ENCODE measurements around the gene CFAP74. TPM values are rescaled to one million over a fixed set of nuclear protein-coding genes. Genes with fewer than 3 reads are reported as not detected.

Gene CFAP74
- total and polyA plus RNA-seq, 2 donors (not counting 3 experiments of a cell fraction or from before 2014, with no cell fraction given): not detected

DNA sequence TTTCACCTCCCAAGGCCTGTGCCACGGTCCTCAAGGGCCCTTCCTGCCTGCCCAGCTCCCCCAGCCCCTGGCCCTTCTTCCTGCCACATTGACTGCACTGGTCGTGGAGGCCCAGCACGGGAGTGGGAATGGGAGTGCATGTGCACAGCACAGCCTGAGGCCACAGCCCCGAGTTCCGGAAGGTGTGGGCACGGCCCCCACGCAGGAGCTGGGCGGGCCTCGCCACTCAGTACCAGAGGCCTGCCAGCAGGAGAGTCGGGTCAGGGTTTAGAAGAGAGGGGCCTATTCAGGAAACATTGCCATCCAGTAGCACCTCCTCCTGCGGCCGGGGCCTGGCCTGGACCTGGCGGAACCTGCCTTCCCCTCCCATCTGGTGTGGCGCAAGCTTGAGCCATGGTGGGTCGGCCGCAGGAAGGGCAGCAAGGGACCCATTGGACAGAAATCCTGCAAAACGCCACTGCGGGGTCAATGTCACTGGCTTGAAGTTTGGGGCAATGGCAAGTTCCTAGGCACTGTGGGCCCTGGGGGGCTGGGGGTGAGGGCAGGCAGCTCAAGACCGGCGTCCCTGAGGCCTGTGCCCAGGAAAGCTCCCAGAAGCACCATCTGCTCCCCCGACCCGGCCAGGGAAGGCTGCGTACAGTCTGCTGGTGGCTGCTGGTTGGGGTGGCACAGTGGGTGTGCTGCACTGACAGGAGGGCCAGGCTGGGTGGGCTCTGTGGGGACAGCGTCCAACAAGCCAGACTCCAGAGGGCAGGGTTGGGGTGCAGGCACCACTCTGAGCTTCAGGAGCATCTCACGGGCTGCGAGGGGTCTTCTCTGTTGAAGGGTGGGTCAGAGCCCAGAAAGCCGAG, 82.8 kb downstream of the CFAP74 start:
- peaks cover 5% of the 10 kb centered on the region for H3K4me1 ChIP-seq (ENCODE audit: control insufficient read depth, extremely low read depth, insufficient read depth, low read length)
- TF ChIP-seq POLR2A (IDR thresholded peaks at IDR 0.05; ENCODE audit: low read depth, low read length) (no peak), EZH2 (IDR thresholded peaks at IDR 0.05; ENCODE audit: borderline replicate concordance, low read depth, low read length, severe bottlenecking) (no peak), JUN (IDR thresholded peaks at IDR 0.05; ENCODE audit: borderline replicate concordance, insufficient read depth, insufficient read length, low read depth) (no peak), GATA2 (IDR thresholded peaks at IDR 0.05; ENCODE audit: insufficient read depth, insufficient read length, low read depth, low read length) (no peak), MYC (IDR thresholded peaks at IDR 0.05; ENCODE audit: low read depth, low read length) (no peak), POLR2AphosphoS5 (IDR thresholded peaks at IDR 0.05; ENCODE audit: insufficient read depth, low read depth, low read length) (no peak)
- TF ChIP-seq, protein P1, sequence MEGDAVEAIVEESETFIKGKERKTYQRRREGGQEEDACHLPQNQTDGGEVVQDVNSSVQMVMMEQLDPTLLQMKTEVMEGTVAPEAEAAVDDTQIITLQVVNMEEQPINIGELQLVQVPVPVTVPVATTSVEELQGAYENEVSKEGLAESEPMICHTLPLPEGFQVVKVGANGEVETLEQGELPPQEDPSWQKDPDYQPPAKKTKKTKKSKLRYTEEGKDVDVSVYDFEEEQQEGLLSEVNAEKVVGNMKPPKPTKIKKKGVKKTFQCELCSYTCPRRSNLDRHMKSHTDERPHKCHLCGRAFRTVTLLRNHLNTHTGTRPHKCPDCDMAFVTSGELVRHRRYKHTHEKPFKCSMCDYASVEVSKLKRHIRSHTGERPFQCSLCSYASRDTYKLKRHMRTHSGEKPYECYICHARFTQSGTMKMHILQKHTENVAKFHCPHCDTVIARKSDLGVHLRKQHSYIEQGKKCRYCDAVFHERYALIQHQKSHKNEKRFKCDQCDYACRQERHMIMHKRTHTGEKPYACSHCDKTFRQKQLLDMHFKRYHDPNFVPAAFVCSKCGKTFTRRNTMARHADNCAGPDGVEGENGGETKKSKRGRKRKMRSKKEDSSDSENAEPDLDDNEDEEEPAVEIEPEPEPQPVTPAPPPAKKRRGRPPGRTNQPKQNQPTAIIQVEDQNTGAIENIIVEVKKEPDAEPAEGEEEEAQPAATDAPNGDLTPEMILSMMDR (IDR thresholded peaks at IDR 0.05; ENCODE audit: extremely low read depth in 1 of 2, insufficient read depth in 1 of 2, low read depth in 1 of 2, low read length in 2 of 2): no peak
- TF ChIP-seq, protein P2, sequence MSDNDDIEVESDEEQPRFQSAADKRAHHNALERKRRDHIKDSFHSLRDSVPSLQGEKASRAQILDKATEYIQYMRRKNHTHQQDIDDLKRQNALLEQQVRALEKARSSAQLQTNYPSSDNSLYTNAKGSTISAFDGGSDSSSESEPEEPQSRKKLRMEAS (IDR thresholded peaks at IDR 0.05; ENCODE audit: insufficient read depth, insufficient read length): no peak
- CTCF ChIA-PET: interaction anchor here (1.0 to 1.2 kb wide), 2 partner anchors 12 to 124 kb away, joined by 3 to 5 read pairs; no protein-coding TSS in a partner anchor
- dilution Hi-C loops (cut with MboI; ENCODE audit: extremely low pct_ligation_motif_present, low sequenced_read_pairs): no loop called here
- H3K36me3 ChIP-seq (ENCODE audit: control insufficient read depth in 2 of 2, extremely low read depth in 1 of 2, insufficient read depth in 2 of 2, low read length in 2 of 2): no peaks in the 10 kb centered on the region
- H3K4me3 ChIP-seq (replicated peaks in 1 of 3; ENCODE audit: insufficient read depth in 1 of 3, low read depth in 1 of 3, low read length in 3 of 3): no peak overlapping the region
- intact Hi-C loops (cut with micrococcal nuclease): no loop called here
- no TSS peak for BruUV-seq (replicated peaks)
- H3K79me2 ChIP-seq (ENCODE audit: control insufficient read depth, insufficient read depth, low read length): no peaks in the 10 kb centered on the region
- no peaks in the 10 kb centered on the region for H3K9me3 ChIP-seq (replicated peaks; ENCODE audit: control insufficient read depth, insufficient read depth, low read length)
- H4K20me1 ChIP-seq (replicated peaks; ENCODE audit: control insufficient read depth, extremely low read depth, insufficient read depth, low read length): no peaks in the 10 kb centered on the region
- no peak overlapping the region for H3K9ac ChIP-seq (replicated peaks; ENCODE audit: extremely low read depth, insufficient read depth, low read length)
- FAIRE-seq (no peak), DNase-seq (ENCODE audit: low read depth, low spot score) (no peak)
- H3K27ac ChIP-seq (ENCODE audit: insufficient read depth, low read depth, low read length): no peak overlapping the region
- no peak overlapping the region for H3K4me2 ChIP-seq (ENCODE audit: insufficient read depth, low read length)
- H3K9me1 ChIP-seq (replicated peaks; ENCODE audit: control insufficient read depth, extremely low read depth, insufficient read depth, low read length): no peaks in the 10 kb centered on the region
- no peak overlapping the region for H2AFZ ChIP-seq (ENCODE audit: low read depth, low read length)
- POLR2A ChIA-PET: no interaction called here
- no peaks in the 10 kb centered on the region for H3K27me3 ChIP-seq (ENCODE audit: control insufficient read depth in 2 of 2, insufficient read depth in 2 of 2, low read length in 2 of 2)

Measured in endothelial cell of umbilical vein (primary cell).